Prostate gland (tissue), 2 donors: ENCODE measurements around the gene PDE11A. TPM values are rescaled to one million over a fixed set of nuclear protein-coding genes. Genes with fewer than 3 reads are reported as not detected.

Experiments used
- DNase-seq: peaks from one replicate; pipeline ENCODE4 v3.0.0-alpha.2; 2019; ENCODE audit warnings: low spot score
- H3K27ac ChIP-seq, 2 donors: fragments of 200-600 bp; sonication (generic); 2 replicates each; pipeline ENCODE4 v1.5.1; 2017 to 2019
- H3K27me3 ChIP-seq: fragments of 200-600 bp; sonication (generic); replicated peaks from 2 replicates; pipeline ENCODE4 v1.5.1; 2019; ENCODE audit not compliant: insufficient read depth
- H3K36me3 ChIP-seq, 2 donors: fragments of 200-600 bp; sonication (generic); 1 replicate in 1 of 2; 2 replicates in 1 of 2; pipeline versions ENCODE4 v1.5.1 to v1.8.1; 2017 to 2019
- H3K4me1 ChIP-seq: fragments of 200-600 bp; sonication (generic); replicated peaks from 2 replicates; pipeline ENCODE4 v1.5.1; 2019
- H3K4me3 ChIP-seq, 2 donors: fragments of 200-600 bp; sonication (generic); 2 replicates each; pipeline ENCODE4 v1.5.1; 2017 to 2019
- H3K9me3 ChIP-seq: fragments of 200-600 bp; sonication (generic); 2 replicates; pipeline ENCODE4 v1.5.1; 2017
- CTCF ChIP-seq, 4 experiments: fragments of 200-600 bp in 2 of 4; fragments of 450-650 bp in 2 of 4; sonication (generic) in 2 of 4; IDR thresholded peaks; 1 replicate in 3 of 4; 2 replicates in 1 of 4; pipeline ENCODE4 v1.5.1; 2016 to 2019; ENCODE audit warnings: antibody characterized with exemption in 4 of 4, mild to moderate bottlenecking in 2 of 4, moderate library complexity in 2 of 4
- POLR2A ChIP-seq: fragments of 450-650 bp; IDR thresholded peaks from one replicate; pipeline ENCODE4 v1.6.1; 2016; ENCODE audit warnings: antibody characterized with exemption, mild to moderate bottlenecking
- POLR2AphosphoS5 ChIP-seq: sonication (generic); formaldehyde crosslinking; IDR thresholded peaks from one replicate; pipeline ENCODE4 v1.6.1; 2017; ENCODE audit warnings: antibody characterized with exemption
- WGBS: methylation state at CpG from one replicate; pipeline ENCODE4 v1.1.5; 2018; 5-methylcytosine and 5-hydroxymethylcytosine counted together
- intact Hi-C: fragments of 100-400 bp; cut with DNase I; formaldehyde crosslinking; loops from one replicate; pipeline ENCODE4 v1.14.2; 2022
- total RNA-seq, 2 donors: library from RNA; depleted of rRNA; stranded (reverse); fragments of >200 nt; gene quantifications; one replicate each; pipeline ENCODE4 v1.1.0, GENCODE V29; 2016

Gene PDE11A
- total RNA-seq, 2 donors from 2014 or later = 14.9 to 26.6 TPM

- TF ChIP-seq POLR2A = no peak
- TF ChIP-seq POLR2AphosphoS5 = peak; percentile 52
- no peak for TF ChIP-seq CTCF (IDR thresholded peaks at IDR 0.05)
- H3K4me1 ChIP-seq = peaks cover 5% of the 10 kb centered on the region
- WGBS = 17% methylated on average over 2 of the region's 2 CpGs
- H3K4me3 ChIP-seq = no peak overlapping the region
- no peaks in the 10 kb centered on the region for H3K27me3 ChIP-seq
- intact Hi-C loops = loop anchor here (10.0 kb wide), 1 partner anchor 81 kb away; no protein-coding TSS in a partner anchor
- no peaks in the 10 kb centered on the region for H3K36me3 ChIP-seq
- H3K27ac ChIP-seq = no peak overlapping the region
- DNase-seq = no peak
- H3K9me3 ChIP-seq = no peaks in the 10 kb centered on the region
These were observed 186.6 kb downstream of the PDE11A start for GRCh38 chr2:177885828-177886466.

- H3K4me3 ChIP-seq = no peak overlapping the region
- H3K36me3 ChIP-seq = no peaks in the 10 kb centered on the region
- H3K27me3 ChIP-seq = no peaks in the 10 kb centered on the region
- DNase-seq = no peak
- H3K27ac ChIP-seq = peak overlapping the region in 1 of 2 donors; percentile 55
- TF ChIP-seq CTCF (IDR thresholded peaks at IDR 0.05) (no peak), POLR2AphosphoS5 (no peak), POLR2A (no peak)
- intact Hi-C loops = loop anchor here (10.0 kb wide), 1 partner anchor 78 kb away; no protein-coding TSS in a partner anchor
- WGBS = 85% methylated on average over 2 of the region's 2 CpGs
- H3K9me3 ChIP-seq = no peaks in the 10 kb centered on the region
- H3K4me1 ChIP-seq = peaks cover 5% of the 10 kb centered on the region
These were observed 189.4 kb downstream of the PDE11A start for GRCh38 chr2:177883177-177883576.

- peak overlapping the region; percentile 4 to 55 for H3K27ac ChIP-seq
- peak; percentile 50 for DNase-seq
- 24% methylated on average over 1 of the region's 1 CpG for WGBS
- H3K27me3 ChIP-seq = no peaks in the 10 kb centered on the region
- H3K36me3 ChIP-seq = no peaks in the 10 kb centered on the region
- no peak overlapping the region for H3K4me3 ChIP-seq
- intact Hi-C loops = loop anchor here (10.0 kb wide), 1 partner anchor 78 kb away; no protein-coding TSS in a partner anchor
- TF ChIP-seq POLR2AphosphoS5 = peak; percentile 85
- TF ChIP-seq POLR2A = no peak
- peaks cover 5% of the 10 kb centered on the region for H3K4me1 ChIP-seq
- no peaks in the 10 kb centered on the region for H3K9me3 ChIP-seq
These were observed 190.1 kb downstream of the PDE11A start for GRCh38 chr2:177882501-177882900.

GRCh38 chr2:177881921-177882320, 190.7 kb downstream of the PDE11A start:
- no peaks in the 10 kb centered on the region for H3K27me3 ChIP-seq
- 77% methylated on average over 2 of the region's 2 CpGs for WGBS
- peak overlapping the region; percentile 4 to 26 for H3K27ac ChIP-seq
- TF ChIP-seq POLR2AphosphoS5 = no peak
- peaks cover 5% of the 10 kb centered on the region for H3K4me1 ChIP-seq
- no peak for DNase-seq
- H3K9me3 ChIP-seq = no peaks in the 10 kb centered on the region
- no peak overlapping the region for H3K4me3 ChIP-seq
- intact Hi-C loops = loop anchor here (10.0 kb wide), 1 partner anchor 77 kb away; no protein-coding TSS in a partner anchor
- H3K36me3 ChIP-seq = no peaks in the 10 kb centered on the region

- no peak for TF ChIP-seq CTCF (IDR thresholded peaks at IDR 0.05)
- Histone ChIP-seq H3K9me3 (no peaks in the 10 kb centered on the region), H3K4me3 (no peak overlapping the region), H3K27me3 (no peaks in the 10 kb centered on the region), H3K4me1 (peaks cover 5% of the 10 kb centered on the region), H3K27ac (peak overlapping the region in 1 of 2 donors; percentile 26), H3K36me3 (no peaks in the 10 kb centered on the region)
- intact Hi-C loops = loop anchor here (10.0 kb wide), 1 partner anchor 76 kb away; no protein-coding TSS in a partner anchor
- no peak for DNase-seq
- 91% methylated on average over 2 of the region's 2 CpGs for WGBS
These were observed 191.4 kb downstream of the PDE11A start for GRCh38 chr2:177881008-177881747.
